Breast epithelium (tissue), 3 donors: ENCODE data around the gene NTRK3.

Experiments
- CTCF ChIP-seq, 3 donors: fragments of 450-650 bp; IDR thresholded peaks; one replicate each; pipeline ENCODE4 v1.5.1; 2016 to 2017; ENCODE audit warnings: antibody characterized with exemption in 3 of 3, mild to moderate bottlenecking in 3 of 3, moderate library complexity in 3 of 3
- POLR2A ChIP-seq: fragments of 450-650 bp; IDR thresholded peaks from one replicate; pipeline ENCODE4 v1.6.1; 2016; ENCODE audit warnings: antibody characterized with exemption, mild to moderate bottlenecking, moderate library complexity

GRCh38 chr15:87841426-87841998, 415.0 kb downstream of the NTRK3 start:
- TF ChIP-seq CTCF (IDR thresholded peaks at IDR 0.05): no peak
- TF ChIP-seq POLR2A: no peak
